Tibial nerve (tissue), 4 donors: ENCODE data around the gene EFCAB8.

Experiments used
- EP300 ChIP-seq, 2 donors: sonication (generic); formaldehyde crosslinking; IDR thresholded peaks; one replicate each; pipeline ENCODE4 v1.6.1; 2017; ENCODE audit warnings: antibody characterized with exemption in 2 of 2, mild to moderate bottlenecking in 1 of 2
- POLR2A ChIP-seq, 2 donors: fragments of 450-650 bp; IDR thresholded peaks; one replicate each; pipeline ENCODE4 v1.6.1; 2017; ENCODE audit warnings: antibody characterized with exemption in 2 of 2, mild to moderate bottlenecking in 2 of 2, moderate library complexity in 2 of 2
- TF ChIP-seq, protein P1 (sequence below), 5 experiments: fragments of 200-600 bp in 3 of 5; fragments of 450-650 bp in 2 of 5; sonication (generic) in 3 of 5; IDR thresholded peaks; one replicate each; pipeline ENCODE4 v1.5.1; 2016 to 2019; ENCODE audit warnings: antibody characterized with exemption in 5 of 5, mild to moderate bottlenecking in 3 of 5, moderate library complexity in 2 of 5

- TF ChIP-seq POLR2A (IDR thresholded peaks at IDR 0.05) (no peak), EP300 (IDR thresholded peaks at IDR 0.05) (no peak)
- TF ChIP-seq, protein P1, sequence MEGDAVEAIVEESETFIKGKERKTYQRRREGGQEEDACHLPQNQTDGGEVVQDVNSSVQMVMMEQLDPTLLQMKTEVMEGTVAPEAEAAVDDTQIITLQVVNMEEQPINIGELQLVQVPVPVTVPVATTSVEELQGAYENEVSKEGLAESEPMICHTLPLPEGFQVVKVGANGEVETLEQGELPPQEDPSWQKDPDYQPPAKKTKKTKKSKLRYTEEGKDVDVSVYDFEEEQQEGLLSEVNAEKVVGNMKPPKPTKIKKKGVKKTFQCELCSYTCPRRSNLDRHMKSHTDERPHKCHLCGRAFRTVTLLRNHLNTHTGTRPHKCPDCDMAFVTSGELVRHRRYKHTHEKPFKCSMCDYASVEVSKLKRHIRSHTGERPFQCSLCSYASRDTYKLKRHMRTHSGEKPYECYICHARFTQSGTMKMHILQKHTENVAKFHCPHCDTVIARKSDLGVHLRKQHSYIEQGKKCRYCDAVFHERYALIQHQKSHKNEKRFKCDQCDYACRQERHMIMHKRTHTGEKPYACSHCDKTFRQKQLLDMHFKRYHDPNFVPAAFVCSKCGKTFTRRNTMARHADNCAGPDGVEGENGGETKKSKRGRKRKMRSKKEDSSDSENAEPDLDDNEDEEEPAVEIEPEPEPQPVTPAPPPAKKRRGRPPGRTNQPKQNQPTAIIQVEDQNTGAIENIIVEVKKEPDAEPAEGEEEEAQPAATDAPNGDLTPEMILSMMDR (IDR thresholded peaks at IDR 0.05) = no peak
Measured at GRCh38 chr20:32907886-32908285, 49.2 kb downstream of the EFCAB8 start.
